Kidney (tissue), 14 donors: ENCODE results near the gene XPO6. TPM values are rescaled to one million over a fixed set of nuclear protein-coding genes. Genes with fewer than 3 reads are reported as not detected.

ENCODE experiments used
- DNase-seq, 5 donors: peaks; one replicate each; pipeline ENCODE4 v3.0.0-alpha.2; 2013 to 2020
- FAIRE-seq: peaks from 2 replicates; lab custom pipeline; 2012; peaks lifted over from hg19 to GRCh38; lab: Jason Lieb, UNC
- H3K27ac ChIP-seq, 2 donors: one replicate each; pipeline ENCODE4 v1.7.0; 2013; ENCODE audit warnings: low read depth in 2 of 2, low read length in 2 of 2, inconsistent platforms in 1 of 2
- H3K27me3 ChIP-seq: one replicate; pipeline ENCODE4 v1.7.1; 2013; ENCODE audit warnings: low read length, inconsistent platforms; ENCODE audit not compliant: control insufficient read depth, insufficient read depth
- H3K36me3 ChIP-seq, 3 donors: one replicate each; pipeline versions ENCODE4 v1.7.0 to v1.7.1; 2013; ENCODE audit warnings: low read length in 3 of 3, control low read depth in 1 of 3, inconsistent platforms in 1 of 3; ENCODE audit not compliant: insufficient read depth in 3 of 3, control insufficient read depth in 2 of 3
- H3K4me1 ChIP-seq, 3 donors: one replicate each; pipeline versions ENCODE4 v1.7.0 to v1.7.1; 2013; ENCODE audit warnings: low read length in 3 of 3, inconsistent platforms in 1 of 3, low read depth in 1 of 3; ENCODE audit not compliant: control insufficient read depth in 2 of 3, insufficient read depth in 2 of 3
- H3K4me3 ChIP-seq, 3 donors: one replicate each; pipeline versions ENCODE4 v1.7.0 to v1.8.1; 2013; ENCODE audit warnings: low read length in 3 of 3, control low read depth in 1 of 3, inconsistent platforms in 1 of 3
- H3K9ac ChIP-seq, 3 donors: one replicate each; pipeline versions ENCODE4 v1.7.0 to v1.7.1; 2013; ENCODE audit warnings: low read length in 3 of 3, control low read depth in 1 of 3, inconsistent platforms in 1 of 3
- H3K9me3 ChIP-seq, 3 donors: one replicate each; pipeline versions ENCODE4 v1.7.0 to v1.7.1; 2013; ENCODE audit warnings: low read length in 3 of 3, control low read depth in 1 of 3, inconsistent platforms in 1 of 3; ENCODE audit not compliant: control insufficient read depth in 2 of 3, insufficient read depth in 1 of 3
- CTCF ChIP-seq: IDR thresholded peaks from 3 replicates; pipeline ENCODE4 v1.5.1; 2012; ENCODE audit warnings: mild to moderate bottlenecking, moderate library complexity, borderline replicate concordance; ENCODE audit not compliant: insufficient read depth; ENCODE audit errors: extremely low read depth
- intact Hi-C: fragments of 100-400 bp; cut with DNase I; formaldehyde crosslinking; loops from one replicate; pipeline ENCODE4 v1.11.1; 2022
- polyA plus RNA-seq: library from polyadenylated mRNA; stranded (reverse); fragments of 350-450 nt; fragmentation: Illumina TruSeq; extraction: RNeasy Lipid Tissue Mini Kit (QIAGEN cat#74804); gene quantifications from one replicate; pipeline ENCODE4 v1.2.3, GENCODE V29; 2014; ENCODE audit warnings: low read depth, low replicate concordance; ENCODE audit not compliant: insufficient read depth
- total RNA-seq: library from RNA; stranded (reverse); fragmentation: NEBNext Ultra II Directional; extraction: Animal tissue kit (Norgen Biotek cat#: 25700); gene quantifications from one replicate; pipeline ENCODE4 v1.2.1, GENCODE V29; 2021
- donor health status: control.
- donor health status: control.
- donor health status: control.
- donor health status: control.
- donor health status: control.
- donor health status: DM: yes; HTN: yes; CAD: no.
- donor health status: Normal renal cell carcinoma (clear cell type).

The XPO6 gene
- total and polyA plus RNA-seq, 2 donors from 2014 or later, result 57.2 to 98.8 TPM

GRCh38 chr16:28208824-28209223 is 2.9 kb downstream of the XPO6 start:
- Histone ChIP-seq H3K36me3 (peaks cover 0 to 12% (median 5%) of the 10 kb centered on the region in 3 donors), H3K9me3 (no peaks in the 10 kb centered on the region), H3K4me1 (peaks cover 0 to 10% (median 0%) of the 10 kb centered on the region in 3 donors), H3K9ac (no peak overlapping the region), H3K27me3 (no peaks in the 10 kb centered on the region), H3K27ac (no peak overlapping the region), H3K4me3 (no peak overlapping the region)
- no peak for TF ChIP-seq CTCF
- FAIRE-seq (no peak), DNase-seq (no peak)
- intact Hi-C loops, result no loop called here

GRCh38 chr16:28208131-28208530 is 3.6 kb downstream of the XPO6 start:
- no peak overlapping the region for H3K9ac ChIP-seq
- TF ChIP-seq CTCF, result no peak
- no peak overlapping the region for H3K27ac ChIP-seq
- H3K27me3 ChIP-seq, result no peaks in the 10 kb centered on the region
- H3K9me3 ChIP-seq, result no peaks in the 10 kb centered on the region
- peaks cover 0 to 18% (median 5%) of the 10 kb centered on the region in 3 donors for H3K36me3 ChIP-seq
- no peak overlapping the region for H3K4me3 ChIP-seq
- no peak for FAIRE-seq
- DNase-seq, result no peak
- intact Hi-C loops, result no loop called here
- H3K4me1 ChIP-seq, result peaks cover 0 to 10% (median 0%) of the 10 kb centered on the region in 3 donors

DNA sequence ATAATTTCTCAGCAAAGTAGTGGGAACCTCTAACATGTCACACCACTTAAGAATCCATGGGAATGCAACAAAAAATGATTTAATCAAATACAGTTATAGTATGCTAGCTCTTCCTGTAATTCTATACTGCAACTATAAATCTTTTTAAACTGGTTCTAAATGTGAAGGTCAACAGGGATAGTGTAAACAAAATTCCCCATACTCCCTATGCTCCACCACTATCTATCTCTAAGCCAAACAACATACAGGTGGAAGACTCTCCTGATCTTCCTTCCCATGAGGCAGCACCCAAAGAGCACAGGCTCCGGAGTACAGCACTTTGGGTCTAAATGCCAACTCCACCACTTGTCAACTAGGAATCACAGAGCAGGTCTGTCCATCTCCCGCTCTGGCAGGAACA is 4.4 kb downstream of the XPO6 start:
- DNase-seq, result peak in 1 of 5 donors; percentile 16
- Histone ChIP-seq H3K27me3 (no peaks in the 10 kb centered on the region), H3K9ac (no peak overlapping the region), H3K27ac (no peak overlapping the region), H3K4me3 (no peak overlapping the region), H3K9me3 (no peaks in the 10 kb centered on the region), H3K36me3 (peaks cover 2 to 18% (median 6%) of the 10 kb centered on the region in 3 donors), H3K4me1 (peaks cover 0 to 10% (median 0%) of the 10 kb centered on the region in 3 donors)
- intact Hi-C loops, result no loop called here
- TF ChIP-seq CTCF, result no peak
- FAIRE-seq, result no peak

- TF ChIP-seq CTCF, result no peak
- FAIRE-seq (no peak), DNase-seq (no peak)
- Histone ChIP-seq H3K27ac (no peak overlapping the region), H3K9ac (no peak overlapping the region), H3K27me3 (no peaks in the 10 kb centered on the region), H3K36me3 (peaks cover 2 to 18% (median 13%) of the 10 kb centered on the region in 3 donors), H3K4me1 (peaks cover 0 to 9% (median 0%) of the 10 kb centered on the region in 3 donors), H3K4me3 (no peak overlapping the region), H3K9me3 (no peaks in the 10 kb centered on the region)
- intact Hi-C loops, result no loop called here
Measured at GRCh38 chr16:28205974-28206373, 5.8 kb downstream of the XPO6 start.
